Measurements from ENCODE around the gene GARIN5B.

GARIN5B gene

DNA sequence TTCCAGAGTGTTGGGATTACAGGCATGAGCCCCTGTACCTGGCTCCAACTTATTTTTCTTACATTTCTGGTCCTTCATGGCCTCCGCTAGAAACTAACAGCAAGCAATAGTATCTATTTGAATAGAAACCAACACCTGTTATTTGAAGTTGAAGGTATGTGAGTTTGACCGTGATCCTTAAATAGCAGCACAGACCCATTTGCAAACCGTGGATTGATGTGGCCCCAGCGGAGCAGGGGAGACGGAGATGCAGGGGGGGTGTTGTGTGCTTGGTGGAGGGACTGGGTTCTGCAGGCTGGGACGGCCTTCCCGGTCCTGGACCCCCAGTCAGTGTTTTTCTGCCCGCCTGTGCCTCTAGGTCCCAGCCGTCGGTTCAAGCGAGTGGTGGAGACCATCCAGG lies 54.8 kb downstream of the GARIN5B start:
- DNase-seq (ENCODE audit: low read depth): no peak
- H3K4me3 ChIP-seq (ENCODE audit: low read length): no peak overlapping the region
- TF ChIP-seq, protein P1, sequence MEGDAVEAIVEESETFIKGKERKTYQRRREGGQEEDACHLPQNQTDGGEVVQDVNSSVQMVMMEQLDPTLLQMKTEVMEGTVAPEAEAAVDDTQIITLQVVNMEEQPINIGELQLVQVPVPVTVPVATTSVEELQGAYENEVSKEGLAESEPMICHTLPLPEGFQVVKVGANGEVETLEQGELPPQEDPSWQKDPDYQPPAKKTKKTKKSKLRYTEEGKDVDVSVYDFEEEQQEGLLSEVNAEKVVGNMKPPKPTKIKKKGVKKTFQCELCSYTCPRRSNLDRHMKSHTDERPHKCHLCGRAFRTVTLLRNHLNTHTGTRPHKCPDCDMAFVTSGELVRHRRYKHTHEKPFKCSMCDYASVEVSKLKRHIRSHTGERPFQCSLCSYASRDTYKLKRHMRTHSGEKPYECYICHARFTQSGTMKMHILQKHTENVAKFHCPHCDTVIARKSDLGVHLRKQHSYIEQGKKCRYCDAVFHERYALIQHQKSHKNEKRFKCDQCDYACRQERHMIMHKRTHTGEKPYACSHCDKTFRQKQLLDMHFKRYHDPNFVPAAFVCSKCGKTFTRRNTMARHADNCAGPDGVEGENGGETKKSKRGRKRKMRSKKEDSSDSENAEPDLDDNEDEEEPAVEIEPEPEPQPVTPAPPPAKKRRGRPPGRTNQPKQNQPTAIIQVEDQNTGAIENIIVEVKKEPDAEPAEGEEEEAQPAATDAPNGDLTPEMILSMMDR (conservative IDR thresholded peaks at IDR 0.05; ENCODE audit: low read length): no peak

DNA sequence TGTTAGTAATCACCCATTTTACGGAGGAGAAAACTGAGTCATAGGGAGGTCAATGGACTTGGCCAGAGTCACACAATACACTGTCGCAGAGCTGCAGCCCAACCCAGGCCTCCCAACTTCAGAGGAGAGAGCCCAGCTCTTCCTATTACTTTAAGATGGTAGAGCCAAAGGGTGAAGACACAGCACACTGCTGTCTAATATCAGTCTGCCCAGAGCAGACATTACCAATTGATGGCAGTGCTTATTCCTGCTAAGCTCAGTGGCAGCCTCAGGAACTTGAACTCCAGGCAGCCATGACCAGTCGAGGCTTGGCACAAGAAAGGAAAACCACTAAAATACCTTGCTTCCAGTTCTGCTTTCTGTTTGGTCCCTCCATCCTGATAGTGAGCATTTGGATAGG lies 56.3 kb downstream of the GARIN5B start:
- no peak for DNase-seq (ENCODE audit: low read depth)
- H3K4me3 ChIP-seq (ENCODE audit: low read length): no peak overlapping the region
- TF ChIP-seq, protein P1 (conservative IDR thresholded peaks at IDR 0.05; ENCODE audit: low read length): no peak

DNA sequence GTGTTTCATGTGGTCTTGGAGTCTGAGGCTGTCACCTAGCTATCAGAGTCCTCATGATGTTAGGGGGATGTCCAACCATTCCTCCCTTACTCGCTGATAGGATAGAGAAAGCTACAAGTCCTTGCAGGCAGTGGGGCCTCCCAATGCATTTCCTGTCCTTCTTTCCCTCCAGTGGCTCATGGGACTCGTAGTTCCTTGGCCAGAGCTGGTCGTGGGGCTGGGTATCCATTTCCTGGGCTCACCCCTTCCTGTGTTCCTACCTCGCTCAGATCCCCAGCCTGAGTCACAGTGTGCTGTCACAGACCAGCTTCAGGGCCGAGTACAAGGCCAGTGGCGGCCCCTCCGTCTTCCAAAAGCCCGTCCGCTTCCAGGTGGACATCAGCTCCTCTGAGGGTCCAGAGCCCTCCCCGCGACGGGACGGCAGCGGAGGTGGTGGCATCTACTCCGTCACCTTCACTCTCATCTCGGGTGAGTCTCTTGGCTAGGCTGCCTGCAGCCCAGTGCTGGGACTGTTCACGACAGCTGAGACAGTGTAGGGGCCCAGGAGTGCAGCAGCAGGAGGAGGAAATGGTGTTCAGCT lies 57.0 kb downstream of the GARIN5B start:
- no peak for DNase-seq (ENCODE audit: low read depth)
- TF ChIP-seq, protein P1 (conservative IDR thresholded peaks at IDR 0.05; ENCODE audit: low read length): no peak
- no peak overlapping the region for H3K4me3 ChIP-seq (ENCODE audit: low read length)

DNA sequence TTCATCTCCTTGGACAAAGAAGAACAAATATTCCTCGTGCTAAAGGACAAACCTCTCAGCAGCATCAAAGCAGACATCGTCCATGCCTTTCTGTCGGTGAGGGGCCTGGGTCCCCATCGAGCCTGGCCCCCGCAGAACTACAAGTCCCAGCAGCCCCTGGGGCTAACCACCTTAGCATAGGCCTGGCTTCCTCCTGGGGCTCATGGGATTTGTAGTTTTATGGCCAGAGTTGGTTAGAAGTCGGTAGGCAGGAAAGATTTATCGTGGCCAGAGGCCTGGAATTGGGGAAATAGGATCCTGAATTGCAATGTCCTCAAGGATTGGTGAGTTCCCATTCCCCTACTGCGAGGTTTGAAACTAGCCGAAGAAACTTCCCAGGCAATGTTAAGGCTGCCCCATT lies 57.6 kb downstream of the GARIN5B start:
- no peak overlapping the region for H3K4me3 ChIP-seq (ENCODE audit: low read length)
- DNase-seq (ENCODE audit: low read depth): peak; percentile 22
- TF ChIP-seq, protein P1 (conservative IDR thresholded peaks at IDR 0.05; ENCODE audit: low read length): no peak

DNA sequence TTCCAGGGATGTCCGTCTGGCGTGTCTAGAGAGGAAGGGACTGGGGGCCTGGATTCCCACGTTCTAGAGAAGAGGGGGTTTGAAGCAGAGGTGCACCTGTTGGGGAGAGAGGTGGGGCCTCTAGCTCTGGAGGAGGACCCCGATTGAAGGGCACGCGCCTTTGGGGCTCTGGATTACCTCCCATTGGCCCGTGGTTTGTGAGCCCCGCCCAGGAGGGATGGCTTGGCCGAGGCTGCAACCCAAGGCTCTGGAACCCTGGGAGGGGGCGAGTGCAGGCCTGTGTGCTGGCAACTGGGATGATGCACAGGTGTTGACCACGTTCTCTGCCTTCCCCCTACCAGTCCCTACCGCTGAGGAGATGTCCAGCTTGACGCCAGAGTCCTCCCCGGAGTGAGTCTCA lies 58.1 kb downstream of the GARIN5B start:
- no peak for DNase-seq (ENCODE audit: low read depth)
- TF ChIP-seq, protein P1 (conservative IDR thresholded peaks at IDR 0.05; ENCODE audit: low read length): no peak
- H3K4me3 ChIP-seq (ENCODE audit: low read length): no peak overlapping the region

Measured in AG10803 (cell line).